GM21390 (cell line): ENCODE measurements around the gene CASZ1.

Experiments used
- ATAC-seq: cut with Tn5 transposase; IDR thresholded peaks from one replicate; pipeline ENCODE4 v1.9.1; 2021; ENCODE audit not compliant: unreplicated experiment

Gene CASZ1

GRCh38 chr1:10631121-10631810, 165.2 kb downstream of the CASZ1 start:
- no peak for ATAC-seq

- ATAC-seq, result no peak
Observed at GRCh38 chr1:10630661-10631120, 165.8 kb downstream of the CASZ1 start.

- no peak for ATAC-seq
Observed at GRCh38 chr1:10629816-10630571, 166.5 kb downstream of the CASZ1 start.

- no peak for ATAC-seq
Observed at GRCh38 chr1:10629091-10629815, 167.2 kb downstream of the CASZ1 start.

GRCh38 chr1:10628685-10629084, 167.8 kb downstream of the CASZ1 start:
- no peak for ATAC-seq

GRCh38 chr1:10626791-10627410, 169.5 kb downstream of the CASZ1 start:
- ATAC-seq, result no peak

- no peak for ATAC-seq
Observed at GRCh38 chr1:10626131-10626731, 170.2 kb downstream of the CASZ1 start.

- ATAC-seq, result no peak
Observed at GRCh38 chr1:10625554-10625953, 170.9 kb downstream of the CASZ1 start.

GRCh38 chr1:10625076-10625475, 171.4 kb downstream of the CASZ1 start:
- ATAC-seq, result no peak

GRCh38 chr1:10624256-10625050, 172.0 kb downstream of the CASZ1 start:
- ATAC-seq, result no peak

- no peak for ATAC-seq
Observed at GRCh38 chr1:10623686-10624145, 172.7 kb downstream of the CASZ1 start.

- ATAC-seq, result no peak
Observed at GRCh38 chr1:10622910-10623685, 173.3 kb downstream of the CASZ1 start.

- no peak for ATAC-seq
Observed at GRCh38 chr1:10621906-10622305, 174.5 kb downstream of the CASZ1 start.

- ATAC-seq, result no peak
Observed at GRCh38 chr1:10620776-10621175, 175.7 kb downstream of the CASZ1 start.

- no peak for ATAC-seq
Observed at GRCh38 chr1:10617931-10618885, 178.2 kb downstream of the CASZ1 start.

- ATAC-seq, result no peak
Observed at GRCh38 chr1:10617318-10617717, 179.1 kb downstream of the CASZ1 start.

GRCh38 chr1:10616696-10617095, 179.8 kb downstream of the CASZ1 start:
- ATAC-seq, result no peak
